ENCODE data around the gene KIF19.

DNA sequence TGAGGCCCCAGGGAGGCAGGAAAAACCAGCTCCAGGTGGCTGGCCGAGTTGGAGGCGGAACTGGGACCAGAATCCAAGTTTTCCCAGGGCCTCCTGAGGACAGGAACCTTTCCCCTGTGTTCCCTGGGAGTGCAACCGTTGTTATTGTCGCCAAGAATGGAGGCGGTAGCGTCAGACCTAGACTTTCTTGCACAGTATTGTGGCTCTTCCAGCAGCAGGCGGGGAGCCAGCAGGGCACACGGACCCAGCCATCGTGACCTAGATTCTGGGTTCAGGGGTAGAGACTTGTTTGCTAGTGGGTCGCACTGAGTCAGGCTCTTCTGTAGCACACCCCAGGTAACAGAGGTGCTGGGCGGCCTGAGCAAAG lies 667 bp upstream of the KIF19 start:
- TF ChIP-seq POLR2A (IDR thresholded peaks at IDR 0.05) (no peak), POLR2AphosphoS5 (IDR thresholded peaks at IDR 0.05) (no peak)
- TF ChIP-seq, protein P1, sequence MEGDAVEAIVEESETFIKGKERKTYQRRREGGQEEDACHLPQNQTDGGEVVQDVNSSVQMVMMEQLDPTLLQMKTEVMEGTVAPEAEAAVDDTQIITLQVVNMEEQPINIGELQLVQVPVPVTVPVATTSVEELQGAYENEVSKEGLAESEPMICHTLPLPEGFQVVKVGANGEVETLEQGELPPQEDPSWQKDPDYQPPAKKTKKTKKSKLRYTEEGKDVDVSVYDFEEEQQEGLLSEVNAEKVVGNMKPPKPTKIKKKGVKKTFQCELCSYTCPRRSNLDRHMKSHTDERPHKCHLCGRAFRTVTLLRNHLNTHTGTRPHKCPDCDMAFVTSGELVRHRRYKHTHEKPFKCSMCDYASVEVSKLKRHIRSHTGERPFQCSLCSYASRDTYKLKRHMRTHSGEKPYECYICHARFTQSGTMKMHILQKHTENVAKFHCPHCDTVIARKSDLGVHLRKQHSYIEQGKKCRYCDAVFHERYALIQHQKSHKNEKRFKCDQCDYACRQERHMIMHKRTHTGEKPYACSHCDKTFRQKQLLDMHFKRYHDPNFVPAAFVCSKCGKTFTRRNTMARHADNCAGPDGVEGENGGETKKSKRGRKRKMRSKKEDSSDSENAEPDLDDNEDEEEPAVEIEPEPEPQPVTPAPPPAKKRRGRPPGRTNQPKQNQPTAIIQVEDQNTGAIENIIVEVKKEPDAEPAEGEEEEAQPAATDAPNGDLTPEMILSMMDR (IDR thresholded peaks at IDR 0.05), result no peak

Measured in breast epithelium (tissue), 3 donors.